T-helper 2 cell treated with Interferon-gamma antibody and Interleukin-4, amounts not matched to agents 100 ng/mL and 5 ng/mL, for 36 hours (primary cell): ENCODE measurements around the gene DHX40. TPM values are rescaled to one million over a fixed set of nuclear protein-coding genes. Genes with fewer than 3 reads are reported as not detected.
"Not testable (repeated sequence)": the region's sequence is repeated elsewhere in the genome, so short reads cannot be mapped to it uniquely, and the experiment has no call there.

Source experiments
- intact Hi-C: fragments of 100-400 bp; cut with micrococcal nuclease; formaldehyde crosslinking; loops from one replicate; pipeline ENCODE4 v1.15.1; 2023
- total RNA-seq: library from RNA; stranded (reverse); gene quantifications from 2 replicates; pipeline ENCODE4 v1.2.3, GENCODE V29; 2022

DHX40 gene
- total RNA-seq, 1 donor from 2014 or later = 15.3 TPM

- intact Hi-C loops = no loop called here
These were observed 6.5 kb upstream of the DHX40 start for GRCh38 chr17:59558953-59559352.

- intact Hi-C loops = loop anchor here (10.0 kb wide), 1 partner anchor 406 kb away; the partner anchor contains the start of genes PRR11 and SKA2
These were observed 4.4 kb upstream of the DHX40 start for GRCh38 chr17:59561042-59561441.

GRCh38 chr17:59565959-59566324, 532 bp downstream of the DHX40 start:
- intact Hi-C loops = loop anchor here (1.0 to 10.0 kb wide), 3 partner anchors 53 to 411 kb away; partner anchors contain the start of genes CLTC, PRR11 and SKA2

- intact Hi-C loops = loop anchor here (5.0 to 10.0 kb wide), 2 partner anchors 257 to 414 kb away; partner anchors contain the start of genes PRR11 and SKA2
These were observed 3.7 kb downstream of the DHX40 start for GRCh38 chr17:59569151-59569550.

GRCh38 chr17:59572301-59572924, 7.0 kb downstream of the DHX40 start:
- intact Hi-C loops = no loop called here

- intact Hi-C loops = not testable (repeated sequence)
These were observed 18.8 kb downstream of the DHX40 start for GRCh38 chr17:59584168-59584567.

- intact Hi-C loops = no loop called here
These were observed 34.8 kb downstream of the DHX40 start for GRCh38 chr17:59600169-59600568.

- intact Hi-C loops = no loop called here
These were observed 35.7 kb downstream of the DHX40 start for GRCh38 chr17:59601130-59601529.

- intact Hi-C loops = no loop called here
These were observed 41.7 kb downstream of the DHX40 start for GRCh38 chr17:59607061-59607460.

GRCh38 chr17:59607817-59608403, 42.5 kb downstream of the DHX40 start:
- intact Hi-C loops = no loop called here

GRCh38 chr17:59611503-59611902, 46.1 kb downstream of the DHX40 start:
- intact Hi-C loops = no loop called here

- intact Hi-C loops = loop anchor here (5.0 kb wide), 1 partner anchor 231 kb away; no protein-coding TSS in a partner anchor
These were observed 51.0 kb downstream of the DHX40 start for GRCh38 chr17:59616253-59616920.

GRCh38 chr17:59617156-59617732, 51.8 kb downstream of the DHX40 start:
- intact Hi-C loops = loop anchor here (5.0 kb wide), 1 partner anchor 230 kb away; no protein-coding TSS in a partner anchor

- intact Hi-C loops = loop anchor here (1.0 to 5.0 kb wide), 6 partner anchors 23 to 513 kb away; partner anchors contain the start of genes DHX40, PRR11, PTRH2 and SKA2
These were observed 53.6 kb downstream of the DHX40 start for GRCh38 chr17:59619035-59619297.

- intact Hi-C loops = loop anchor here (1.0 to 5.0 kb wide), 6 partner anchors 23 to 513 kb away; partner anchors contain the start of genes DHX40, PRR11, PTRH2 and SKA2
These were observed 54.1 kb downstream of the DHX40 start, which contains the start of gene CLTC for GRCh38 chr17:59619298-59620063. Gene CLTC (plus strand): TSS chr17:59619895. CDS start chr17:59620132, 237 bp downstream.

GRCh38 chr17:59620064-59620359, 54.6 kb downstream of the DHX40 start:
- intact Hi-C loops = no loop called here

- intact Hi-C loops = no loop called here
These were observed 55.3 kb downstream of the DHX40 start for GRCh38 chr17:59620518-59621259.

- intact Hi-C loops = no loop called here
These were observed 56.4 kb downstream of the DHX40 start for GRCh38 chr17:59621771-59622170.

GRCh38 chr17:59623151-59623550, 57.7 kb downstream of the DHX40 start:
- intact Hi-C loops = no loop called here

- intact Hi-C loops = no loop called here
These were observed 61.3 kb downstream of the DHX40 start for GRCh38 chr17:59626756-59627155.

- intact Hi-C loops = no loop called here
These were observed 61.9 kb downstream of the DHX40 start for GRCh38 chr17:59627274-59627673.
